Measurements from ENCODE around the gene CABLES2.

CABLES2 gene

GRCh38 chr20:62405981-62406513, 1.0 kb downstream of the CABLES2 start:
- no peaks in the 10 kb centered on the region for H3K27me3 ChIP-seq (ENCODE audit: control insufficient read depth, low read length)
- H3K27ac ChIP-seq (ENCODE audit: low read depth, low read length), result no peak overlapping the region
- peaks cover 35% of the 10 kb centered on the region for H3K4me1 ChIP-seq (ENCODE audit: control insufficient read depth, low read length)
- H3K36me3 ChIP-seq (ENCODE audit: control insufficient read depth, low read length), result peaks cover 16% of the 10 kb centered on the region
- no peaks in the 10 kb centered on the region for H4K20me1 ChIP-seq (ENCODE audit: control insufficient read depth, insufficient read depth, low read depth, low read length)
- H3K4me3 ChIP-seq (ENCODE audit: low read length), result peak overlapping the region; percentile 76
- H3K9me3 ChIP-seq (ENCODE audit: control insufficient read depth, insufficient read depth, low read length), result no peaks in the 10 kb centered on the region
- peaks cover 48% of the 10 kb centered on the region for H3K79me2 ChIP-seq (ENCODE audit: control insufficient read depth, low read length)
- TF ChIP-seq EZH2phosphoT487 (IDR thresholded peaks at IDR 0.05; ENCODE audit: borderline replicate concordance, low read length) (no peak), CTCF (IDR thresholded peaks at IDR 0.05; ENCODE audit: low read depth, low read length, poor library complexity, severe bottlenecking) (no peak)
- H3K4me2 ChIP-seq (ENCODE audit: low read length), result peak overlapping the region; percentile 81
- no peaks in the 10 kb centered on the region for H3F3A ChIP-seq (ENCODE audit: control insufficient read depth, insufficient read depth)
- no peaks in the 10 kb centered on the region for H3K9me2 ChIP-seq (replicated peaks; ENCODE audit: control insufficient read depth, low read length)

- Histone ChIP-seq H3K4me2 (ENCODE audit: low read length) (peak overlapping the region; percentile 81), H4K20me1 (ENCODE audit: control insufficient read depth, insufficient read depth, low read depth, low read length) (no peaks in the 10 kb centered on the region), H3K9me2 (replicated peaks; ENCODE audit: control insufficient read depth, low read length) (no peaks in the 10 kb centered on the region), H3K79me2 (ENCODE audit: control insufficient read depth, low read length) (peaks cover 50% of the 10 kb centered on the region), H3F3A (ENCODE audit: control insufficient read depth, insufficient read depth) (no peaks in the 10 kb centered on the region), H3K27ac (ENCODE audit: low read depth, low read length) (no peak overlapping the region), H3K27me3 (ENCODE audit: control insufficient read depth, low read length) (no peaks in the 10 kb centered on the region), H3K4me1 (ENCODE audit: control insufficient read depth, low read length) (peaks cover 31% of the 10 kb centered on the region), H3K9me3 (ENCODE audit: control insufficient read depth, insufficient read depth, low read length) (no peaks in the 10 kb centered on the region), H3K4me3 (ENCODE audit: low read length) (peak overlapping the region; percentile 76), H3K36me3 (ENCODE audit: control insufficient read depth, low read length) (peaks cover 23% of the 10 kb centered on the region)
- TF ChIP-seq EZH2phosphoT487 (IDR thresholded peaks at IDR 0.05; ENCODE audit: borderline replicate concordance, low read length) (no peak), CTCF (IDR thresholded peaks at IDR 0.05; ENCODE audit: low read depth, low read length, poor library complexity, severe bottlenecking) (peak; percentile 15)
Observed at GRCh38 chr20:62405108-62405980, 1.7 kb downstream of the CABLES2 start.

- H3K79me2 ChIP-seq (ENCODE audit: control insufficient read depth, low read length), result peaks cover 50% of the 10 kb centered on the region
- no peak overlapping the region for H3K4me3 ChIP-seq (ENCODE audit: low read length)
- no peaks in the 10 kb centered on the region for H3K9me2 ChIP-seq (replicated peaks; ENCODE audit: control insufficient read depth, low read length)
- TF ChIP-seq EZH2phosphoT487 (IDR thresholded peaks at IDR 0.05; ENCODE audit: borderline replicate concordance, low read length), result no peak
- TF ChIP-seq CTCF (IDR thresholded peaks at IDR 0.05; ENCODE audit: low read depth, low read length, poor library complexity, severe bottlenecking), result no peak
- H3K4me1 ChIP-seq (ENCODE audit: control insufficient read depth, low read length), result peaks cover 25% of the 10 kb centered on the region
- H3F3A ChIP-seq (ENCODE audit: control insufficient read depth, insufficient read depth), result no peaks in the 10 kb centered on the region
- no peaks in the 10 kb centered on the region for H4K20me1 ChIP-seq (ENCODE audit: control insufficient read depth, insufficient read depth, low read depth, low read length)
- no peaks in the 10 kb centered on the region for H3K27me3 ChIP-seq (ENCODE audit: control insufficient read depth, low read length)
- no peaks in the 10 kb centered on the region for H3K9me3 ChIP-seq (ENCODE audit: control insufficient read depth, insufficient read depth, low read length)
- H3K4me2 ChIP-seq (ENCODE audit: low read length), result no peak overlapping the region
- H3K27ac ChIP-seq (ENCODE audit: low read depth, low read length), result no peak overlapping the region
- H3K36me3 ChIP-seq (ENCODE audit: control insufficient read depth, low read length), result peaks cover 27% of the 10 kb centered on the region
Observed at GRCh38 chr20:62404761-62405107, 2.4 kb downstream of the CABLES2 start.
